IMR-90 (cell line): ENCODE measurements around the gene IGSF22. TPM values are rescaled to one million over a fixed set of nuclear protein-coding genes. Genes with fewer than 3 reads are reported as not detected.
"Not testable (repeated sequence)": the region's sequence is repeated elsewhere in the genome, so short reads cannot be mapped to it uniquely, and the experiment has no call there.

ENCODE experiments used
- ATAC-seq: fragments of 200-7000 bp; cut with Tn5 transposase; 2 replicates; pipeline ENCODE4 v1.9.1; 2020; ENCODE audit warnings: low read depth, mild to moderate bottlenecking, moderate library complexity
- BruUV-seq: library from RNA; stranded (reverse); fragments of 400-500 nt; replicated peaks from 2 replicates; lab custom pipeline; 2021; lab: Mats Ljungman, UMichigan
- CTCF ChIA-PET: fragments of 300-600 bp; formaldehyde crosslinking; extraction: SDS; loops from one replicate; lab custom pipeline; 2021; ENCODE audit warnings: antibody characterized with exemption; lab: Yijun Ruan, JAX
- POLR2A ChIA-PET: fragments of 300-600 bp; sonication (Branson Sonifier 250); formaldehyde crosslinking; loops from one replicate; lab custom pipeline; 2022; ENCODE audit warnings: antibody characterized with exemption; ENCODE audit not compliant: unreplicated experiment; lab: Charles Lee
- DNase-seq: peaks from one replicate; pipeline ENCODE4 v3.0.0; 2013
- H2AFZ ChIP-seq: replicated peaks from 2 replicates; pipeline ENCODE3; 2013; ENCODE audit warnings: low read length, mild to moderate bottlenecking; ENCODE audit not compliant: poor library complexity
- H2AK5ac ChIP-seq: 2 replicates; pipeline ENCODE4 v1.6.1; 2013; ENCODE audit warnings: low read depth, low read length, inconsistent platforms
- H2AK9ac ChIP-seq: replicated peaks from 2 replicates; pipeline ENCODE3; 2013; ENCODE audit warnings: mild to moderate bottlenecking, low read depth, low read length, moderate library complexity; ENCODE audit not compliant: poor library complexity
- H2BK120ac ChIP-seq: 2 replicates; pipeline ENCODE4 v1.6.1; 2013; ENCODE audit warnings: low read depth, low read length, inconsistent platforms
- H2BK15ac ChIP-seq: 3 replicates; pipeline ENCODE4 v1.6.1; 2013; ENCODE audit warnings: low read depth, low read length, inconsistent platforms
- H2BK20ac ChIP-seq: 2 replicates; pipeline ENCODE4 v1.6.1; 2013; ENCODE audit warnings: low read depth, mild to moderate bottlenecking, inconsistent platforms, low read length, moderate library complexity
- H2BK5ac ChIP-seq: 2 replicates; pipeline ENCODE4 v1.6.1; 2013; ENCODE audit warnings: mild to moderate bottlenecking, low read depth, low read length, inconsistent platforms; ENCODE audit not compliant: poor library complexity, severe bottlenecking
- H3K14ac ChIP-seq: replicated peaks from 2 replicates; pipeline ENCODE4 v1.6.1; 2013; ENCODE audit warnings: low read depth, low read length, inconsistent platforms
- H3K18ac ChIP-seq: 2 replicates; pipeline ENCODE4 v1.6.1; 2013; ENCODE audit warnings: low read depth, low read length, control low read depth
- H3K23ac ChIP-seq: 2 replicates; pipeline ENCODE4 v1.6.1; 2013; ENCODE audit warnings: low read depth, low read length, inconsistent platforms
- H3K27ac ChIP-seq: 2 replicates; pipeline ENCODE4 v1.5.1; 2013; ENCODE audit warnings: mild to moderate bottlenecking, control low read depth, low read length; ENCODE audit not compliant: insufficient read depth
- H3K27me3 ChIP-seq: 2 replicates; pipeline ENCODE4 v1.6.1; 2013; ENCODE audit warnings: low read length; ENCODE audit not compliant: control insufficient read depth, insufficient read depth
- H3K36me3 ChIP-seq: 2 replicates; pipeline ENCODE4 v1.6.1; 2013; ENCODE audit warnings: low read length, mixed read lengths; ENCODE audit not compliant: control insufficient read depth, insufficient read depth
- H3K4ac ChIP-seq: 2 replicates; pipeline ENCODE4 v1.6.1; 2013; ENCODE audit warnings: low read depth, low read length, inconsistent platforms
- H3K4me1 ChIP-seq: 2 replicates; pipeline ENCODE4 v1.6.1; 2013; ENCODE audit warnings: low read length, mixed read lengths; ENCODE audit not compliant: control insufficient read depth, insufficient read depth
- H3K4me2 ChIP-seq: 2 replicates; pipeline ENCODE4 v1.6.1; 2013; ENCODE audit warnings: low read depth, mild to moderate bottlenecking, control low read depth, low read length, moderate library complexity
- H3K4me3 ChIP-seq: 2 replicates; pipeline ENCODE4 v1.5.1; 2013; ENCODE audit warnings: low read depth, mild to moderate bottlenecking, control low read depth, low read length, moderate library complexity; ENCODE audit not compliant: insufficient read depth
- H3K56ac ChIP-seq: 2 replicates; pipeline ENCODE4 v1.6.1; 2013; ENCODE audit warnings: low read length, inconsistent platforms; ENCODE audit not compliant: insufficient read depth; ENCODE audit errors: extremely low read depth
- H3K79me1 ChIP-seq, 2 experiments: 2 replicates each; pipeline ENCODE4 v1.6.1; 2013; ENCODE audit warnings: low read length in 2 of 2, inconsistent platforms in 1 of 2, low read depth in 1 of 2
- H3K9ac ChIP-seq: 2 replicates; pipeline ENCODE4 v1.6.1; 2013; ENCODE audit warnings: low read depth, low read length, control low read depth
- H3K9me1 ChIP-seq: 2 replicates; pipeline ENCODE4 v1.6.1; 2013; ENCODE audit warnings: low read length, inconsistent platforms; ENCODE audit not compliant: insufficient read depth
- H3K9me3 ChIP-seq: 2 replicates; pipeline ENCODE4 v1.6.1; 2013; ENCODE audit warnings: low read length; ENCODE audit not compliant: control insufficient read depth, insufficient read depth
- H4K20me1 ChIP-seq: 2 replicates; pipeline ENCODE4 v1.6.1; 2013; ENCODE audit warnings: low read length, inconsistent platforms; ENCODE audit not compliant: insufficient read depth
- H4K5ac ChIP-seq: 2 replicates; pipeline ENCODE4 v1.6.1; 2013; ENCODE audit warnings: mild to moderate bottlenecking, low read depth, low read length, control low read depth
- H4K8ac ChIP-seq, 2 experiments: 2 replicates each; pipeline ENCODE4 v1.6.1; 2013; ENCODE audit warnings: low read depth in 2 of 2, low read length in 2 of 2, control low read depth in 1 of 2, inconsistent platforms in 1 of 2
- H4K91ac ChIP-seq: 2 replicates; pipeline ENCODE4 v1.6.1; 2013; ENCODE audit warnings: low read depth, low read length, inconsistent platforms; ENCODE audit not compliant: insufficient read depth
- BHLHE40 ChIP-seq: fragments of 150-350 bp; IDR thresholded peaks from 2 replicates; pipeline ENCODE4 v1.6.1; 2016; ENCODE audit warnings: mild to moderate bottlenecking, low read depth, low read length
- CHD1 ChIP-seq: IDR thresholded peaks from 2 replicates; pipeline ENCODE4 v1.6.1; 2012; ENCODE audit warnings: low read depth, low read length, improper control_type of control experiment
- FOS ChIP-seq: fragments of 150-350 bp; IDR thresholded peaks from 2 replicates; pipeline ENCODE4 v1.6.1; 2016; ENCODE audit warnings: low read depth, low read length
- MAZ ChIP-seq: IDR thresholded peaks from 2 replicates; pipeline ENCODE4 v1.6.1; 2012; ENCODE audit warnings: low read depth, mild to moderate bottlenecking, low read length, improper control_type of control experiment, moderate library complexity, borderline replicate concordance
- MXI1 ChIP-seq: IDR thresholded peaks from 2 replicates; pipeline ENCODE4 v1.6.1; 2012; ENCODE audit warnings: low read depth, mild to moderate bottlenecking, low read length, moderate library complexity, borderline replicate concordance
- NFE2L2 ChIP-seq: fragments of 150-350 bp; IDR thresholded peaks from 2 replicates; pipeline ENCODE4 v1.6.1; 2016; ENCODE audit warnings: low read depth, mild to moderate bottlenecking, low read length
- RCOR1 ChIP-seq: IDR thresholded peaks from 2 replicates; pipeline ENCODE4 v1.6.1; 2012; ENCODE audit warnings: mild to moderate bottlenecking, low read length, improper control_type of control experiment; ENCODE audit not compliant: insufficient replicate concordance
- RFX5 ChIP-seq: IDR thresholded peaks from 2 replicates; pipeline ENCODE4 v1.8.0; 2012; ENCODE audit warnings: low read depth, mild to moderate bottlenecking, low read length, moderate library complexity
- SMC3 ChIP-seq: fragments of 150-350 bp; IDR thresholded peaks from 2 replicates; pipeline ENCODE4 v1.6.1; 2016; ENCODE audit warnings: low read depth, mild to moderate bottlenecking, antibody characterized with exemption, low read length, moderate library complexity
- WGBS, 2 experiments: methylation state at CpG; one replicate each; pipeline versions ENCODE4 v1.1.5 to v1.1.7; 2013; ENCODE audit warnings: missing lambda C conversion rate in 2 of 2; ENCODE audit not compliant: insufficient read length in 1 of 2; ENCODE audit errors: extremely low coverage in 2 of 2; 5-methylcytosine and 5-hydroxymethylcytosine counted together
- dilution Hi-C: fragments of 300-500 bp; cut with HindIII; formaldehyde crosslinking; loops from one replicate; pipeline ENCODE4 v1.14.3; 2018; ENCODE audit warnings: low sequenced_read_pairs; ENCODE audit not compliant: unreplicated experiment
- in situ Hi-C: fragments of 300-500 bp; cut with MboI; formaldehyde crosslinking; loops from 3 replicates; pipeline ENCODE4 v1.14.3; 2019; ENCODE audit warnings: low sequenced_read_pairs, inconsistent platforms, mixed read lengths
- intact Hi-C: fragments of 100-400 bp; cut with micrococcal nuclease; formaldehyde crosslinking; loops from 2 replicates; pipeline ENCODE4 v1.10.0; 2022
- polyA plus RNA-seq, 3 experiments: library from polyadenylated mRNA; depleted of rRNA; stranded (reverse); fragments of >200 nt; gene quantifications; 2 replicates each; pipeline ENCODE4 v1.2.3, GENCODE V29; 2012; ENCODE audit warnings: low replicate concordance in 1 of 3
- total RNA-seq: library from RNA; depleted of rRNA; stranded (reverse); fragments of >200 nt; gene quantifications from 2 replicates; pipeline ENCODE4 v1.2.3, GENCODE V29; 2012
- TF ChIP-seq, protein P1 (sequence below): fragments of 150-350 bp; IDR thresholded peaks from 2 replicates; pipeline ENCODE4 v1.6.1; 2016; ENCODE audit warnings: low read depth, mild to moderate bottlenecking, low read length, moderate library complexity, borderline replicate concordance

The IGSF22 gene
- total and polyA plus RNA-seq, 2 of the 4 experiments (the other 2 are of a cell fraction): not detected

DNA sequence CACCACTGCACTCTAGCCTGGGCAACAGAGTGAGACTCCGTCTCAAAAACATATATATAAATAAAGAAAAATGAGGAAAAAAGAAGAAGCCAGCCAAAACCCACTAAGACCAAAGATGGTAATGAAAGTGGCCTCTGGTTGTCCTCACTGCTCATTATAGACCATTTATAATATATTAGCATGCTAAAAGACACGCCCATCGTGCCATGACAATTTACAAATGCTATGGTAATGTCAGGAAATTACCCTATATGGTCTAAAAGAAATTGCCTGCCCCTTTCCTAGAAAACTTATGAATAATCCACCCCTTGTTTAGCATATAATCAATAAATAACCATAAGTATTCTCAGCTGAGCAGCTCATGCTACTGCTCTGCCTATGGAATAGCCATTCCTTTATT, 43.5 kb downstream of the IGSF22 start:
- dilution Hi-C loops: no loop called here
- no CpG with 5 or more reads among the region's 3 CpGs for WGBS, 2 experiments
- H4K5ac ChIP-seq: no peak overlapping the region
- no peak overlapping the region for H2BK15ac ChIP-seq
- H3K9me3 ChIP-seq: no peaks in the 10 kb centered on the region
- no peak overlapping the region for H4K91ac ChIP-seq
- no peak overlapping the region for H3K9ac ChIP-seq
- H2BK5ac ChIP-seq: no peak overlapping the region
- H2BK20ac ChIP-seq: no peak overlapping the region
- H3K27ac ChIP-seq: no peak overlapping the region
- ATAC-seq (no peak), DNase-seq (no peak)
- ChIA-PET POLR2A (no interaction called here), CTCF (no interaction called here)
- H3K18ac ChIP-seq: no peak overlapping the region
- H3K79me1 ChIP-seq: no peaks in the 10 kb centered on the region
- BruUV-seq: no TSS peak
- no peak overlapping the region for H3K23ac ChIP-seq
- H3K56ac ChIP-seq: no peak overlapping the region
- no peak overlapping the region for H2AK9ac ChIP-seq
- no peak overlapping the region for H3K14ac ChIP-seq
- intact Hi-C loops: no loop called here
- H3K9me1 ChIP-seq: no peaks in the 10 kb centered on the region
- H3K36me3 ChIP-seq: no peaks in the 10 kb centered on the region
- H2AK5ac ChIP-seq: no peak overlapping the region
- TF ChIP-seq CHD1 (no peak), RCOR1 (no peak), RFX5 (no peak), FOS (no peak), MAZ (no peak), BHLHE40 (no peak), SMC3 (no peak), NFE2L2 (no peak), MXI1 (no peak)
- TF ChIP-seq, protein P1, sequence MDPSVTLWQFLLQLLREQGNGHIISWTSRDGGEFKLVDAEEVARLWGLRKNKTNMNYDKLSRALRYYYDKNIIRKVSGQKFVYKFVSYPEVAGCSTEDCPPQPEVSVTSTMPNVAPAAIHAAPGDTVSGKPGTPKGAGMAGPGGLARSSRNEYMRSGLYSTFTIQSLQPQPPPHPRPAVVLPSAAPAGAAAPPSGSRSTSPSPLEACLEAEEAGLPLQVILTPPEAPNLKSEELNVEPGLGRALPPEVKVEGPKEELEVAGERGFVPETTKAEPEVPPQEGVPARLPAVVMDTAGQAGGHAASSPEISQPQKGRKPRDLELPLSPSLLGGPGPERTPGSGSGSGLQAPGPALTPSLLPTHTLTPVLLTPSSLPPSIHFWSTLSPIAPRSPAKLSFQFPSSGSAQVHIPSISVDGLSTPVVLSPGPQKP: no peak
- no peak overlapping the region for H2AFZ ChIP-seq
- in situ Hi-C loops: no loop called here
- no peak overlapping the region for H3K4me3 ChIP-seq
- H2BK120ac ChIP-seq: no peak overlapping the region
- H4K20me1 ChIP-seq: no peaks in the 10 kb centered on the region
- peaks cover 4% of the 10 kb centered on the region for H3K27me3 ChIP-seq
- H3K4me2 ChIP-seq: no peak overlapping the region
- H4K8ac ChIP-seq: no peak overlapping the region
- no peaks in the 10 kb centered on the region for H3K4me1 ChIP-seq
- no peak overlapping the region for H3K4ac ChIP-seq

- in situ Hi-C loops, H3K14ac ChIP-seq, H3K23ac ChIP-seq, H2AFZ ChIP-seq, CTCF ChIA-PET, H3K18ac ChIP-seq, H3K9ac ChIP-seq, POLR2A ChIA-PET, H3K79me1 ChIP-seq, ATAC-seq, H2BK5ac ChIP-seq, H2BK120ac ChIP-seq, H2AK5ac ChIP-seq, H3K27me3 ChIP-seq, H2BK20ac ChIP-seq, H4K5ac ChIP-seq, H3K9me3 ChIP-seq, H4K8ac ChIP-seq, intact Hi-C loops, H2AK9ac ChIP-seq, H3K4me1 ChIP-seq, H3K4me3 ChIP-seq, H4K91ac ChIP-seq, H3K27ac ChIP-seq, H3K9me1 ChIP-seq, H3K36me3 ChIP-seq, DNase-seq, H3K4ac ChIP-seq, H3K56ac ChIP-seq, H3K4me2 ChIP-seq, H4K20me1 ChIP-seq, BruUV-seq, dilution Hi-C loops, H2BK15ac ChIP-seq: not testable (repeated sequence)
- WGBS, 2 experiments: no CpG with 5 or more reads among the region's 1 CpG
Measured at GRCh38 chr11:18681949-18682348, 44.0 kb downstream of the IGSF22 start.
